DOHH2 (cell line): Measurements from ENCODE around the gene SLC8B1.

Experiments used
- H3F3A ChIP-seq: fragments of 200-600 bp; sonication (generic), shearing (Covaris generic); 2 replicates; pipeline ENCODE4 v1.6.0; 2016; ENCODE audit warnings: antibody characterized with exemption, mild to moderate bottlenecking; ENCODE audit not compliant: control insufficient read depth, insufficient read depth
- H3K27ac ChIP-seq: fragments of 200-600 bp; sonication (generic); 2 replicates; pipeline ENCODE4 v1.5.1; 2014; ENCODE audit warnings: low read depth, mild to moderate bottlenecking, low read length, moderate library complexity
- H3K27me3 ChIP-seq: fragments of 200-600 bp; sonication (generic); 2 replicates; pipeline ENCODE4 v1.6.1; 2014; ENCODE audit warnings: mild to moderate bottlenecking, low read length, mixed read lengths; ENCODE audit not compliant: control insufficient read depth
- H3K36me3 ChIP-seq: fragments of 200-600 bp; sonication (generic); 2 replicates; pipeline ENCODE4 v1.6.1; 2014; ENCODE audit warnings: mild to moderate bottlenecking, low read length, moderate library complexity, mixed read lengths; ENCODE audit not compliant: control insufficient read depth
- H3K4me1 ChIP-seq: fragments of 200-600 bp; sonication (generic); 2 replicates; pipeline ENCODE4 v1.6.1; 2014; ENCODE audit warnings: mild to moderate bottlenecking, low read length, mixed read lengths; ENCODE audit not compliant: control insufficient read depth
- H3K4me2 ChIP-seq: fragments of 200-600 bp; sonication (generic); 2 replicates; pipeline ENCODE4 v1.6.0; 2014; ENCODE audit warnings: mild to moderate bottlenecking, low read length, moderate library complexity
- H3K4me3 ChIP-seq: fragments of 200-600 bp; sonication (generic); 2 replicates; pipeline ENCODE4 v1.5.1; 2014; ENCODE audit warnings: mild to moderate bottlenecking, low read length, mixed read lengths
- H3K79me2 ChIP-seq: fragments of 200-600 bp; sonication (generic); 2 replicates; pipeline ENCODE4 v1.6.1; 2014; ENCODE audit warnings: mild to moderate bottlenecking, low read length, mixed read lengths; ENCODE audit not compliant: control insufficient read depth
- H3K9me2 ChIP-seq: fragments of 200-600 bp; sonication (generic); replicated peaks from 2 replicates; pipeline ENCODE4 v1.6.1; 2014; ENCODE audit warnings: mild to moderate bottlenecking, low read length, mixed read lengths; ENCODE audit not compliant: control insufficient read depth
- H3K9me3 ChIP-seq: fragments of 200-600 bp; sonication (generic); 2 replicates; pipeline ENCODE4 v1.6.1; 2014; ENCODE audit warnings: antibody characterized with exemption, low read length, mixed read lengths; ENCODE audit not compliant: control insufficient read depth, insufficient read depth
- H4K20me1 ChIP-seq: fragments of 200-600 bp; sonication (generic); 2 replicates; pipeline ENCODE4 v1.6.0; 2014; ENCODE audit warnings: low read depth, mild to moderate bottlenecking, antibody characterized with exemption, low read length, moderate library complexity; ENCODE audit not compliant: control insufficient read depth, insufficient read depth
- EZH2phosphoT487 ChIP-seq: fragments of 200-600 bp; sonication (generic); IDR thresholded peaks from 2 replicates; pipeline ENCODE4 v1.6.1; 2017; ENCODE audit warnings: borderline replicate concordance, mild to moderate bottlenecking, antibody characterized with exemption, low read length, moderate library complexity, mixed read lengths
- TF ChIP-seq, protein P1 (sequence below): fragments of 200-600 bp; sonication (generic); IDR thresholded peaks from one replicate; pipeline ENCODE4 v1.5.1; 2014; ENCODE audit warnings: antibody characterized with exemption, mild to moderate bottlenecking, low read depth, low read length; ENCODE audit not compliant: poor library complexity, severe bottlenecking

The SLC8B1 gene

DNA sequence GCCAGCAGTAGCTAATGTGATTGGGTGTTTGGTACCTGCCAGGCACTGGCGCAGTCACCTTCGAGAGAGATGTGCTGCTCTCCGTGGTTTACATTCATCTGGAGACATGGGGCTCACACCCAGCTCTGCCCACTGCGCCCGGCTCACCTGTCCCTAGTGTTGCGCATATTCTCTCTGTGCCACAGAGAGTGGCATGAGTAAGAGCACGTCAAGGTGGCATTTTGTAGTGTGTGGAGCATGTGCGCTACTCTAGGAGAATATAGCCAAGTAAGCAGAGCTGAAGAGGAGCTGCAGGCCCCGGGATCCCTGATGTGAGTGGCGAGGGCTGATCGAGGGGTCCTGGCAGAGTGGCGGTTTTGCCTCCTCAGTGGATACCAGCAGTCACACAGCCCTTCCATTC, 66.8 kb downstream of the SLC8B1 start:
- Histone ChIP-seq H3K36me3 (peaks cover 77% of the 10 kb centered on the region), H3K4me1 (no peaks in the 10 kb centered on the region), H3K9me2 (no peaks in the 10 kb centered on the region), H3K27ac (no peak overlapping the region), H3K79me2 (no peaks in the 10 kb centered on the region), H3K4me2 (no peak overlapping the region), H3K27me3 (no peaks in the 10 kb centered on the region), H3F3A (no peaks in the 10 kb centered on the region), H3K4me3 (no peak overlapping the region), H3K9me3 (no peaks in the 10 kb centered on the region), H4K20me1 (no peaks in the 10 kb centered on the region)
- TF ChIP-seq, protein P1, sequence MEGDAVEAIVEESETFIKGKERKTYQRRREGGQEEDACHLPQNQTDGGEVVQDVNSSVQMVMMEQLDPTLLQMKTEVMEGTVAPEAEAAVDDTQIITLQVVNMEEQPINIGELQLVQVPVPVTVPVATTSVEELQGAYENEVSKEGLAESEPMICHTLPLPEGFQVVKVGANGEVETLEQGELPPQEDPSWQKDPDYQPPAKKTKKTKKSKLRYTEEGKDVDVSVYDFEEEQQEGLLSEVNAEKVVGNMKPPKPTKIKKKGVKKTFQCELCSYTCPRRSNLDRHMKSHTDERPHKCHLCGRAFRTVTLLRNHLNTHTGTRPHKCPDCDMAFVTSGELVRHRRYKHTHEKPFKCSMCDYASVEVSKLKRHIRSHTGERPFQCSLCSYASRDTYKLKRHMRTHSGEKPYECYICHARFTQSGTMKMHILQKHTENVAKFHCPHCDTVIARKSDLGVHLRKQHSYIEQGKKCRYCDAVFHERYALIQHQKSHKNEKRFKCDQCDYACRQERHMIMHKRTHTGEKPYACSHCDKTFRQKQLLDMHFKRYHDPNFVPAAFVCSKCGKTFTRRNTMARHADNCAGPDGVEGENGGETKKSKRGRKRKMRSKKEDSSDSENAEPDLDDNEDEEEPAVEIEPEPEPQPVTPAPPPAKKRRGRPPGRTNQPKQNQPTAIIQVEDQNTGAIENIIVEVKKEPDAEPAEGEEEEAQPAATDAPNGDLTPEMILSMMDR: no peak
- TF ChIP-seq EZH2phosphoT487: no peak

DNA sequence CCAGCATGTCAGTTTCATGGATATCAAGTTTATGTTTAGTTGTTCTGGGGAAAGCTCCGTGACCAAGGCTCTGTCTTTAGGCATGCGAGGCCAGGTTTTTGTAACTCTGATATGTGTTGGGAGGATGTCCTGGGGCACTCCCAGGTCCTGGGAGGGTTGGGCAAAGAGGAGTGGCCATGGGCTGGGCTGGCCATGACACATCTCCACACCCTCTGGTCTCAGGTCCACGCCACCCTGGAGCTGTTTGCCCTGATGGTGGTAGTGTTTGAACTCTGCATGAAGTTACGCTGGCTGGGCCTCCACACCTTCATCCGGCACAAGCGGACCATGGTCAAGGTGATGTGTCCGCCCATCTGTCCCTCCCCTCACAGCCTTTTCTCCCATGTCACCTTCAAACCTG, 67.3 kb downstream of the SLC8B1 start:
- Histone ChIP-seq H3K4me1 (0 out of 2 replicates have a peak, but pooled peaks cover under 1% of the 10 kb centered on the region), H3K36me3 (peaks cover 74% of the 10 kb centered on the region), H3F3A (no peaks in the 10 kb centered on the region)

GRCh38 chr12:113266106-113266895, 68.6 kb downstream of the SLC8B1 start:
- TF ChIP-seq, protein P1: no peak
- no peak for TF ChIP-seq EZH2phosphoT487
- Histone ChIP-seq H3K4me1 (peaks cover 13% of the 10 kb centered on the region), H3K4me2 (no peak overlapping the region), H3K27me3 (no peaks in the 10 kb centered on the region), H3K27ac (no peak overlapping the region), H3K9me2 (no peaks in the 10 kb centered on the region), H3K4me3 (no peak overlapping the region), H3K9me3 (no peaks in the 10 kb centered on the region), H3K79me2 (peaks cover 7% of the 10 kb centered on the region), H3F3A (no peaks in the 10 kb centered on the region), H4K20me1 (no peaks in the 10 kb centered on the region), H3K36me3 (peaks cover 74% of the 10 kb centered on the region)

More for the DNA sequence above, 67.3 kb downstream of the SLC8B1 start:
- H3K79me2 ChIP-seq: peaks cover 1% of the 10 kb centered on the region
- H3K4me3 ChIP-seq: no peak overlapping the region
- H3K27me3 ChIP-seq: no peaks in the 10 kb centered on the region
- TF ChIP-seq, protein P1: no peak
- no peak for TF ChIP-seq EZH2phosphoT487
- no peaks in the 10 kb centered on the region for H3K9me2 ChIP-seq
- H3K9me3 ChIP-seq: no peaks in the 10 kb centered on the region
- H3K4me2 ChIP-seq: no peak overlapping the region
- no peak overlapping the region for H3K27ac ChIP-seq
- H4K20me1 ChIP-seq: no peaks in the 10 kb centered on the region
